HepG2 (cell line): ENCODE measurements around the gene WDR83. TPM values are rescaled to one million over a fixed set of nuclear protein-coding genes. Genes with fewer than 3 reads are reported as not detected.

Source experiments
- BCL3 ChIP-seq: sonication (generic); formaldehyde crosslinking; IDR thresholded peaks from 2 replicates; pipeline ENCODE4 v1.5.1; 2020; ENCODE audit warnings: mild to moderate bottlenecking, missing genetic modification reagents, moderate library complexity
- ETS1 ChIP-seq: sonication (generic); formaldehyde crosslinking; IDR thresholded peaks from 2 replicates; pipeline ENCODE4 v1.4.0; 2020; ENCODE audit warnings: missing genetic modification reagents
- FIP1L1 ChIP-seq: fragments of 200-400 bp; formaldehyde crosslinking; IDR thresholded peaks from 2 replicates; pipeline ENCODE4 v1.6.1; 2018; ENCODE audit warnings: low read depth, mild to moderate bottlenecking, low read length, moderate library complexity, borderline replicate concordance; ENCODE audit not compliant: insufficient read depth
- FUBP1 ChIP-seq: sonication (generic); formaldehyde crosslinking; IDR thresholded peaks from 2 replicates; pipeline ENCODE4 v1.5.1; 2020; ENCODE audit warnings: missing genetic modification reagents, mild to moderate bottlenecking, borderline replicate concordance
- SMAD3 ChIP-seq: sonication (generic); formaldehyde crosslinking; IDR thresholded peaks from 2 replicates; pipeline ENCODE4 v1.4.0; 2020; ENCODE audit warnings: missing genetic modification reagents
- SP4 ChIP-seq: sonication (generic); formaldehyde crosslinking; IDR thresholded peaks from 2 replicates; pipeline ENCODE4 v1.8.1; 2023; ENCODE audit warnings: mild to moderate bottlenecking, missing genetic modification reagents
- YY1 ChIP-seq: IDR thresholded peaks from 2 replicates; pipeline ENCODE4 v1.6.1; 2011; ENCODE audit warnings: low read length, low read depth, moderate library complexity, mild to moderate bottlenecking; ENCODE audit not compliant: insufficient read depth, insufficient replicate concordance
- ZBTB39 ChIP-seq: sonication (generic); formaldehyde crosslinking; IDR thresholded peaks from 2 replicates; pipeline ENCODE4 v1.5.0; 2020; ENCODE audit warnings: missing genetic modification reagents
- ZFP91 ChIP-seq: sonication (generic); formaldehyde crosslinking; IDR thresholded peaks from 2 replicates; pipeline ENCODE4 v1.9.0; 2022; ENCODE audit warnings: missing genetic modification reagents, mild to moderate bottlenecking, borderline replicate concordance
- ZNF687 ChIP-seq: sonication (generic); formaldehyde crosslinking; IDR thresholded peaks from 2 replicates; pipeline ENCODE4 v1.5.1; 2020; ENCODE audit warnings: mild to moderate bottlenecking, missing genetic modification reagents, moderate library complexity
- ZNF772 ChIP-seq: sonication (generic); formaldehyde crosslinking; IDR thresholded peaks from 2 replicates; pipeline ENCODE4 v1.5.0; 2020; ENCODE audit warnings: mild to moderate bottlenecking, missing genetic modification reagents
- ZNF790 ChIP-seq: sonication (generic); formaldehyde crosslinking; IDR thresholded peaks from 2 replicates; pipeline ENCODE4 v1.8.0; 2022; ENCODE audit warnings: missing genetic modification reagents, mild to moderate bottlenecking, borderline replicate concordance
- polyA plus RNA-seq, 8 experiments: library from polyadenylated mRNA; depleted of rRNA in 3 of 8; stranded (reverse) in 7 of 8; unstranded in 1 of 8; fragments of >200 nt; fragmentation: Illumina TruSeq in 4 of 8; extraction: Trizol in 4 of 8; gene quantifications; 2 replicates each; pipeline versions ENCODE4 v1.2.1 to v1.2.3, GENCODE V29; 2011 to 2016; ENCODE audit warnings: low read depth in 4 of 8, missing spikeins in 1 of 8, mixed read lengths in 1 of 8; ENCODE audit not compliant: insufficient read depth in 1 of 8
- total RNA-seq, 5 experiments: library from RNA; depleted of rRNA; stranded (reverse); fragments of >200 nt; fragmentation: Illumina TruSeq; extraction: Trizol; gene quantifications; 2 replicates each; pipeline ENCODE4 v1.2.3, GENCODE V29; 2016; ENCODE audit warnings: low read depth in 1 of 5

Gene WDR83
- total and polyA plus RNA-seq, 2 of the 13 experiments (the other 11 are each of a cell fraction or from before 2014, with no cell fraction given), result 4.5 to 10.7 TPM

- TF ChIP-seq ZBTB39 (CRISPR knock-in tag) (no peak), ETS1 (CRISPR knock-in tag) (no peak), ZFP91 (peak; percentile 39; the same call in 1 of the 2 replicates), YY1 (peak; percentile 56), FUBP1 (no peak), ZNF687 (CRISPR knock-in tag) (peak; percentile 75), SP4 (peak; percentile 79), FIP1L1 (no peak), SMAD3 (CRISPR knock-in tag) (0 out of 2 replicates have a peak, but pooled peaks have one; percentile 25), ZNF772 (CRISPR knock-in tag) (0 out of 2 replicates have a peak, but pooled peaks have one; percentile 24), BCL3 (no peak), ZNF790 (CRISPR knock-in tag) (no peak)
These were observed at the start of gene WDR83, which contains the start of gene MAN2B1 (continued) for GRCh38 chr19:12666265-12667048.
